ENCODE data around the gene APOB. TPM values are rescaled to one million over a fixed set of nuclear protein-coding genes. Genes with fewer than 3 reads are reported as not detected.

APOB gene
- total and polyA plus RNA-seq, 2 of the 13 experiments (the other 11 are each of a cell fraction or from before 2014, with no cell fraction given): 1,569 to 2,515 TPM

DNA sequence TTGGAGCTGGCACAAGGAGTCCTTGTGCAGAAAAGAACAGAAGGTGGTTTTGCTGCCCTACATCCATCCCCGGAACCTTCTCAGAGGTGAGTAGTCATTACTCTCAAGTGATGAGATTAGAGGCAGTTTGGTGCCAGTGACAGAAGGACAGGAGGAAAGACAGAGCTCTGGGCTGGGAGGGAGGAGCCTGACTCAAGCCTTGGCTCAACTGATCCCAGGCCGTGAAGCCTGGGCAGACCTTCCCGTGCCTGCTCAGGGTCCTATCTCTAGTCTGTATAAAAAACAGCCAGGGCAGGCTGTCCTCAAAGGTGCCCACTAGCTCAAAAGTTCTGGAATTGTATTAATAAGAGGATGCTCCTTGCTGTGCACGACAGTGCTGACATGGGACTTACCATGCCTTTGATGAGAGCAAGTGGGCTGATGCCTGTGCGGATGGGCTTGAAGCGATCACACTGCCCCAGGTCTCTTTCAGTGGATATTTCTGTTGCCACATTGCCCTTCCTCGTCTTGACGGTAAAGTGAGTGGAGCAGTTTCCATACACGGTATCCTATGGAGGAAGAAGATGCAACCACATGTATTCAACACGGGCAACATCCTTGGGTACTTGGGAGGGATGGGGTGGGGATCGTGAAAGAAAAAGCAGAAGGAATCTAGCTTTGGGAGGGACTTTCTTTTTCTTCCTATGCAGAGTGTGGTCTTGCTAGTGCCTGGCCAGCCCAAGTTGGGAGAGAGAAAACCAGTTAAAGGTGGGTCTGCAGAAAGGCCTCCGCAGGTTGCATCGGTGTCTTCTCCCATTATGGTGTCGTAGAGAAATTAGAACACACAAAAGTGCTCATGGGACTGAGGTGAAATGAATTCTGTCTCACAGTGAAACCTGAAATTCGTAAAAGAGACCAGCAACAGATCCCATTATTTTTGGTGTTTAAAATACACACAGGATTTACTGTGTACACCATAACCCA lies 6.9 kb downstream of the APOB start (continued):
- TF ChIP-seq ZNF558 (CRISPR knock-in tag; IDR thresholded peaks at IDR 0.05; ENCODE audit: borderline replicate concordance): no peak; the same call in 1 of the 2 replicates
- no peak; the same call in 1 of the 2 replicates for TF ChIP-seq AHR (CRISPR knock-in tag; IDR thresholded peaks at IDR 0.05)
- TF ChIP-seq E2F5 (CRISPR knock-in tag; conservative IDR thresholded peaks at IDR 0.05): no peak
- TF ChIP-seq ZFP90 (CRISPR knock-in tag; IDR thresholded peaks at IDR 0.05; ENCODE audit: borderline replicate concordance): no peak
- no peak for TF ChIP-seq ERF (CRISPR knock-in tag; IDR thresholded peaks at IDR 0.05)
- TF ChIP-seq, protein P1, sequence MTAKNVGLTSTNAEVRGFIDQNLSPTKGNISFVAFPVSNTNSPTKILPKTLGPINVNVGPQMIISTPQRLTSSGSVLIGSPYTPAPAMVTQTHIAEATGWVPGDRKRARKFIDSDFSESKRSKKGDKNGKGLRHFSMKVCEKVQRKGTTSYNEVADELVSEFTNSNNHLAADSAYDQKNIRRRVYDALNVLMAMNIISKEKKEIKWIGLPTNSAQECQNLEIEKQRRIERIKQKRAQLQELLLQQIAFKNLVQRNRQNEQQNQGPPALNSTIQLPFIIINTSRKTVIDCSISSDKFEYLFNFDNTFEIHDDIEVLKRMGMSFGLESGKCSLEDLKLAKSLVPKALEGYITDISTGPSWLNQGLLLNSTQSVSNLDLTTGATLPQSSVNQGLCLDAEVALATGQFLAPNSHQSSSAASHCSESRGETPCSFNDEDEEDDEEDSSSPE (CRISPR knock-in tag; IDR thresholded peaks at IDR 0.05): no peak
- TF ChIP-seq MAFF (IDR thresholded peaks at IDR 0.05; ENCODE audit: low read depth, low read length): no peak
- TF ChIP-seq CBFB (CRISPR knock-in tag; IDR thresholded peaks at IDR 0.05): no peak; the same call in 1 of the 2 replicates
- TF ChIP-seq, protein P2, sequence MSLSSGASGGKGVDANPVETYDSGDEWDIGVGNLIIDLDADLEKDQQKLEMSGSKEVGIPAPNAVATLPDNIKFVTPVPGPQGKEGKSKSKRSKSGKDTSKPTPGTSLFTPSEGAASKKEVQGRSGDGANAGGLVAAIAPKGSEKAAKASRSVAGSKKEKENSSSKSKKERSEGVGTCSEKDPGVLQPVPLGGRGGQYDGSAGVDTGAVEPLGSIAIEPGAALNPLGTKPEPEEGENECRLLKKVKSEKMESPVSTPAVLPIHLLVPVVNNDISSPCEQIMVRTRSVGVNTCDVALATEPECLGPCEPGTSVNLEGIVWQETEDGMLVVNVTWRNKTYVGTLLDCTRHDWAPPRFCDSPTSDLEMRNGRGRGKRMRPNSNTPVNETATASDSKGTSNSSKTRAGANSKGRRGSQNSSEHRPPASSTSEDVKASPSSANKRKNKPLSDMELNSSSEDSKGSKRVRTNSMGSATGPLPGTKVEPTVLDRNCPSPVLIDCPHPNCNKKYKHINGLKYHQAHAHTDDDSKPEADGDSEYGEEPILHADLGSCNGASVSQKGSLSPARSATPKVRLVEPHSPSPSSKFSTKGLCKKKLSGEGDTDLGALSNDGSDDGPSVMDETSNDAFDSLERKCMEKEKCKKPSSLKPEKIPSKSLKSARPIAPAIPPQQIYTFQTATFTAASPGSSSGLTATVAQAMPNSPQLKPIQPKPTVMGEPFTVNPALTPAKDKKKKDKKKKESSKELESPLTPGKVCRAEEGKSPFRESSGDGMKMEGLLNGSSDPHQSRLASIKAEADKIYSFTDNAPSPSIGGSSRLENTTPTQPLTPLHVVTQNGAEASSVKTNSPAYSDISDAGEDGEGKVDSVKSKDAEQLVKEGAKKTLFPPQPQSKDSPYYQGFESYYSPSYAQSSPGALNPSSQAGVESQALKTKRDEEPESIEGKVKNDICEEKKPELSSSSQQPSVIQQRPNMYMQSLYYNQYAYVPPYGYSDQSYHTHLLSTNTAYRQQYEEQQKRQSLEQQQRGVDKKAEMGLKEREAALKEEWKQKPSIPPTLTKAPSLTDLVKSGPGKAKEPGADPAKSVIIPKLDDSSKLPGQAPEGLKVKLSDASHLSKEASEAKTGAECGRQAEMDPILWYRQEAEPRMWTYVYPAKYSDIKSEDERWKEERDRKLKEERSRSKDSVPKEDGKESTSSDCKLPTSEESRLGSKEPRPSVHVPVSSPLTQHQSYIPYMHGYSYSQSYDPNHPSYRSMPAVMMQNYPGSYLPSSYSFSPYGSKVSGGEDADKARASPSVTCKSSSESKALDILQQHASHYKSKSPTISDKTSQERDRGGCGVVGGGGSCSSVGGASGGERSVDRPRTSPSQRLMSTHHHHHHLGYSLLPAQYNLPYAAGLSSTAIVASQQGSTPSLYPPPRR (CRISPR knock-in tag; IDR thresholded peaks at IDR 0.05; ENCODE audit: borderline replicate concordance): no peak
- TF ChIP-seq IKZF4 (CRISPR knock-in tag; IDR thresholded peaks at IDR 0.05; ENCODE audit: borderline replicate concordance, low read depth, not compliant biosample characterization): no peak
- peak; percentile 52; the same call in 1 of the 2 replicates for TF ChIP-seq ZNF431 (CRISPR knock-in tag; IDR thresholded peaks at IDR 0.05; ENCODE audit: borderline replicate concordance, low read depth)
- TF ChIP-seq HES4 (CRISPR knock-in tag; IDR thresholded peaks at IDR 0.05; ENCODE audit: borderline replicate concordance): no peak; the same call in 1 of the 2 replicates
- TF ChIP-seq ZNF749 (CRISPR knock-in tag; IDR thresholded peaks at IDR 0.05; ENCODE audit: borderline replicate concordance): no peak; the same call in 1 of the 2 replicates
- no peak for TF ChIP-seq ZNF775 (CRISPR knock-in tag; IDR thresholded peaks at IDR 0.05; ENCODE audit: borderline replicate concordance)
- TF ChIP-seq ZNF781 (CRISPR knock-in tag; IDR thresholded peaks at IDR 0.05; ENCODE audit: borderline replicate concordance, not compliant biosample characterization): peak; percentile 59
- TF ChIP-seq AGO1 (IDR thresholded peaks at IDR 0.05; ENCODE audit: low read depth, low read length, poor library complexity, severe bottlenecking): no peak
- TF ChIP-seq ZBTB7B (CRISPR knock-in tag; IDR thresholded peaks at IDR 0.05): no peak
- TF ChIP-seq CEBPG (CRISPR knock-in tag; IDR thresholded peaks at IDR 0.05): no peak
- no peak for TF ChIP-seq SMARCE1 (IDR thresholded peaks at IDR 0.05; ENCODE audit: borderline replicate concordance)

Data from HepG2 (cell line).